Tibial nerve (tissue), 4 donors: ENCODE measurements around the gene TUT4. TPM values are rescaled to one million over a fixed set of nuclear protein-coding genes. Genes with fewer than 3 reads are reported as not detected.

ENCODE experiments used
- DNase-seq, 2 donors: peaks; one replicate each; pipeline ENCODE4 v3.0.0-alpha.2; 2019; ENCODE audit warnings: low spot score in 2 of 2
- H3K27ac ChIP-seq, 4 donors: fragments of 200-600 bp; sonication (generic) in 3 of 4; one replicate each; pipeline ENCODE4 v1.5.1; 2017 to 2019; ENCODE audit warnings: mild to moderate bottlenecking in 1 of 4
- H3K27me3 ChIP-seq, 2 donors: fragments of 200-600 bp; sonication (generic) in 1 of 2; one replicate each; pipeline versions ENCODE4 v1.5.1 to v1.6.0; 2017 to 2019
- H3K36me3 ChIP-seq, 3 donors: fragments of 200-600 bp; sonication (generic); one replicate each; pipeline ENCODE4 v1.5.1; 2018 to 2019
- H3K4me1 ChIP-seq, 4 donors: fragments of 200-600 bp; sonication (generic) in 3 of 4; one replicate each; pipeline ENCODE4 v1.5.1; 2017 to 2019
- H3K4me3 ChIP-seq, 4 donors: fragments of 200-600 bp; sonication (generic) in 3 of 4; one replicate each; pipeline ENCODE4 v1.5.1; 2017 to 2019; ENCODE audit warnings: mild to moderate bottlenecking in 1 of 4, moderate library complexity in 1 of 4
- H3K9me3 ChIP-seq, 4 donors: fragments of 200-600 bp; sonication (generic) in 3 of 4; one replicate each; pipeline ENCODE4 v1.5.1; 2017 to 2019
- CTCF ChIP-seq, 5 experiments: fragments of 200-600 bp in 3 of 5; fragments of 450-650 bp in 2 of 5; sonication (generic) in 3 of 5; IDR thresholded peaks; one replicate each; pipeline ENCODE4 v1.5.1; 2016 to 2019; ENCODE audit warnings: antibody characterized with exemption in 5 of 5, mild to moderate bottlenecking in 3 of 5, moderate library complexity in 2 of 5
- EP300 ChIP-seq, 2 donors: sonication (generic); formaldehyde crosslinking; IDR thresholded peaks; one replicate each; pipeline ENCODE4 v1.6.1; 2017; ENCODE audit warnings: antibody characterized with exemption in 2 of 2, mild to moderate bottlenecking in 1 of 2
- POLR2A ChIP-seq, 2 donors: fragments of 450-650 bp; IDR thresholded peaks; one replicate each; pipeline ENCODE4 v1.6.1; 2017; ENCODE audit warnings: antibody characterized with exemption in 2 of 2, mild to moderate bottlenecking in 2 of 2, moderate library complexity in 2 of 2
- WGBS, 2 donors: methylation state at CpG; one replicate each; pipeline ENCODE4 v1.1.5; 2018; 5-methylcytosine and 5-hydroxymethylcytosine counted together
- total RNA-seq, 4 donors: library from RNA; depleted of rRNA; stranded (reverse); fragments of >200 nt; gene quantifications; one replicate each; pipeline ENCODE4 v1.1.0, GENCODE V29; 2016

Gene TUT4
- total RNA-seq, 4 donors from 2014 or later: 78.1 to 127 (median 82.3) TPM

GRCh38 chr1:52511851-52512615, 40.9 kb downstream of the TUT4 start:
- H3K27me3 ChIP-seq: no peaks in the 10 kb centered on the region
- no peak overlapping the region for H3K4me3 ChIP-seq
- no peak for DNase-seq
- WGBS, 2 donors: 92 to 96% methylated on average over 2 of the region's 2 CpGs
- peaks cover 0 to 30% (median 0%) of the 10 kb centered on the region in 3 donors for H3K36me3 ChIP-seq
- TF ChIP-seq POLR2A (IDR thresholded peaks at IDR 0.05) (no peak), CTCF (IDR thresholded peaks at IDR 0.05) (no peak), EP300 (IDR thresholded peaks at IDR 0.05) (no peak)
- no peaks in the 10 kb centered on the region for H3K9me3 ChIP-seq
- H3K27ac ChIP-seq: no peak overlapping the region
- no peaks in the 10 kb centered on the region for H3K4me1 ChIP-seq

- H3K9me3 ChIP-seq: no peaks in the 10 kb centered on the region
- no peak for TF ChIP-seq EP300 (IDR thresholded peaks at IDR 0.05)
- no peak for TF ChIP-seq CTCF (IDR thresholded peaks at IDR 0.05)
- TF ChIP-seq POLR2A (IDR thresholded peaks at IDR 0.05): no peak
- no peak for DNase-seq
- H3K4me3 ChIP-seq: no peak overlapping the region
- H3K36me3 ChIP-seq: peaks cover 0 to 35% (median 0%) of the 10 kb centered on the region in 3 donors
- 90 to 92% methylated on average over 2 of the region's 2 CpGs for WGBS, 2 donors
- H3K4me1 ChIP-seq: no peaks in the 10 kb centered on the region
- no peak overlapping the region for H3K27ac ChIP-seq
- H3K27me3 ChIP-seq: no peaks in the 10 kb centered on the region
Measured at GRCh38 chr1:52511439-52511838, 41.5 kb downstream of the TUT4 start.

GRCh38 chr1:52506920-52507546, 45.9 kb downstream of the TUT4 start:
- Histone ChIP-seq H3K9me3 (no peaks in the 10 kb centered on the region), H3K4me1 (no peaks in the 10 kb centered on the region), H3K36me3 (peaks cover 0 to 22% (median 0%) of the 10 kb centered on the region in 3 donors), H3K27ac (no peak overlapping the region), H3K27me3 (no peaks in the 10 kb centered on the region), H3K4me3 (no peak overlapping the region)
- no peak for DNase-seq
- no peak for TF ChIP-seq POLR2A (IDR thresholded peaks at IDR 0.05)
- no peak for TF ChIP-seq CTCF (IDR thresholded peaks at IDR 0.05)
- TF ChIP-seq EP300 (IDR thresholded peaks at IDR 0.05): no peak
- WGBS, 2 donors: 67 to 80% methylated on average over 3 of the region's 3 CpGs

DNA sequence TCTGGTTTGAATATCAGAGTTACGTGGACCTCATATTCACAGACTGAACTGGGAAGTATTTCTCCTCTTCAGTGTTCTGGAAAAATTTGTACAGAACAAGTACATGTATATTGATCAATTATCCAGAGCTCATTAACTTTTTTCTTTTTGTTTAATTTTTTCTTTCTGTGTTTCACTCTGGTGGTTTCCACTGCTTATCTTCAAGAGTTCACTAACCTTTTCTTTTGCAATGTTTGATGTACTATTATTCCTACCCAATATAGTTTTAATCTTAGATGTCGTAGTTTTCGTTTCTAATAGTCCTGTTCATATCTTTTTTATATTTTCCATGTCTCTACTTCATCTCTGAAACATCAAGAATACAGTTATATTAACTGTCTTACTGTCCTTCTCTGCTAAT, 46.5 kb downstream of the TUT4 start:
- no peaks in the 10 kb centered on the region for H3K27me3 ChIP-seq

More for the DNA sequence above, 46.5 kb downstream of the TUT4 start:
- DNase-seq: no peak
- H3K36me3 ChIP-seq: peaks cover 0 to 22% (median 0%) of the 10 kb centered on the region in 3 donors
- H3K27ac ChIP-seq: no peak overlapping the region
- H3K9me3 ChIP-seq: no peaks in the 10 kb centered on the region
- TF ChIP-seq CTCF (IDR thresholded peaks at IDR 0.05): no peak
- no peak for TF ChIP-seq EP300 (IDR thresholded peaks at IDR 0.05)
- no peak for TF ChIP-seq POLR2A (IDR thresholded peaks at IDR 0.05)
- WGBS, 2 donors: 95 to 98% methylated on average over 3 of the region's 3 CpGs
- H3K4me3 ChIP-seq: no peak overlapping the region
- no peaks in the 10 kb centered on the region for H3K4me1 ChIP-seq
